ENCODE data around the gene MIDN.

DNA sequence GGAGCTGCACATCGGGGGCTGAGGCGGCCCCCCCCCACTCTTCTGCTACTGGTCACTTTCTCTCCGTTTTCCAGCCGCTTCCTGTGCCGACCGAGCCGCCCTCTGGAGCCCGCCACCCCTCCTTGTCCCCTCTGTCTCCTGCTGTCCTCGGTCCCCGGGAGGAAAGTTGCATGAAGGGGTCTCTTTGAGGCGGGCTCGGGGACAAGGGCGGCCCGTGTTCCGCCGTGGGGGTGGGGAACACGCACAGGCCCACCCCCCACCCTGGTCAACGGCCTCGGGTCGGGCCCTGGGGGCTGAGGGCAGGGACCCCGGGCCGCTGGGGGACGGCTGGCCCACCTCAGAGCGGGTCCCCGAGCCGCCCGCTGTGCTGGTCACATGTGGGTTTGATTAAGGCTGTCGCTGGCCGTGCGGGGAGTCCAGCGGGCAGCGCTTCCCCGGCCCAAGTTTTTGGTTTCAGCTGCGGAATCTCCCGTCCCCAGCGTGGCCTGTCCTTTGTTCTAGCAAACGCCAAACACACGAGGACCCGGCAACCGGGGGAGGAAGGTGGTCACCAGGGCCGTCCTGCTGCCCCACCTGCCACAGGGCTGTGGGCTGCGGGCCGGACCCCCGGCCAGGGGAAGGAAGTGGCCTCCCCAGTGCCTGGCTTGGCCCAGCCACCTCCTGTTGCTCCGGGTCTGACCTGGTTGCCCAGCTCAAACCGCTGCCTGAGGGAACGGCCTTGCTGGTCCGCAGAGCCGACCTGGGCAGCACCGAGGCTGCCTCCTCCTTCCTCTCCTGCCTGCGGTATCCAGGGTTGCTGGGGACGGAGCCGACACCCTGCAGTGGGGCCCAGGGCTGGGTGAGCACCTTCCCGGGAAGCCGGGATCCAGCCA is 39.2 kb downstream of the MIDN start:
- TF ChIP-seq YY1 (IDR thresholded peaks at IDR 0.05; ENCODE audit: insufficient read depth, insufficient read length) (no peak), ZNF274 (IDR thresholded peaks at IDR 0.05; ENCODE audit: low read depth, low read length) (no peak), SUZ12 (IDR thresholded peaks at IDR 0.05; ENCODE audit: extremely low read depth, insufficient read depth, insufficient read length) (no peak)
